Neural progenitor cell (in vitro differentiated cells): ENCODE results near the gene CHST10. TPM values are rescaled to one million over a fixed set of nuclear protein-coding genes. Genes with fewer than 3 reads are reported as not detected.
A peak's percentile ranks its signal among the peaks of the same experiment; 100 is the strongest.

ENCODE experiments used
- DNase-seq: peaks from one replicate; pipeline ENCODE4 v3.0.0-alpha.2; 2016; ENCODE audit warnings: low spot score
- H2AFZ ChIP-seq: fragments of 200-600 bp; sonication (generic); replicated peaks from 2 replicates; pipeline ENCODE4 v1.6.1; 2016; ENCODE audit warnings: antibody characterized with exemption
- H3F3A ChIP-seq: fragments of 200-600 bp; sonication (generic); 2 replicates; pipeline ENCODE4 v1.6.1; 2016; ENCODE audit warnings: antibody characterized with exemption, low read depth
- H3K27ac ChIP-seq: fragments of 200-600 bp; sonication (generic); 2 replicates; pipeline ENCODE4 v1.5.1; 2016; ENCODE audit warnings: mild to moderate bottlenecking
- H3K27me3 ChIP-seq: fragments of 200-600 bp; sonication (generic); 2 replicates; pipeline ENCODE4 v1.6.1; 2016; ENCODE audit warnings: mild to moderate bottlenecking, moderate library complexity
- H3K36me3 ChIP-seq: fragments of 200-600 bp; sonication (generic); 2 replicates; pipeline ENCODE4 v1.5.1; 2016
- H3K4me1 ChIP-seq: fragments of 200-600 bp; sonication (generic); 2 replicates; pipeline ENCODE4 v1.6.1; 2016; ENCODE audit warnings: mixed run types
- H3K4me2 ChIP-seq: fragments of 200-600 bp; sonication (generic); 2 replicates; pipeline ENCODE4 v1.6.1; 2016
- H3K4me3 ChIP-seq: fragments of 200-600 bp; sonication (generic); 2 replicates; pipeline ENCODE4 v1.5.1; 2016
- H3K79me2 ChIP-seq: fragments of 200-600 bp; sonication (generic); 2 replicates; pipeline ENCODE4 v1.6.1; 2016; ENCODE audit warnings: low read depth
- H3K9ac ChIP-seq: fragments of 200-600 bp; sonication (generic); 2 replicates; pipeline ENCODE4 v1.6.1; 2016
- H3K9me3 ChIP-seq: fragments of 200-600 bp; sonication (generic); 2 replicates; pipeline ENCODE4 v1.5.1; 2016; ENCODE audit warnings: low read depth
- H4K20me1 ChIP-seq: fragments of 200-600 bp; sonication (generic); 2 replicates; pipeline ENCODE4 v1.6.1; 2016; ENCODE audit warnings: low read depth
- H3K27ac Mint-ChIP-seq: 3 replicates; pipeline ENCODE4 v1.8.0; 2021; ENCODE audit warnings: mixed read lengths
- H3K27me3 Mint-ChIP-seq: 2 replicates; pipeline ENCODE4 v1.8.0; 2022; ENCODE audit warnings: low read depth, mild to moderate bottlenecking, inconsistent platforms, moderate library complexity, mixed read lengths; ENCODE audit not compliant: insufficient read depth
- H3K36me3 Mint-ChIP-seq: 3 replicates; pipeline ENCODE4 v1.8.0; 2021; ENCODE audit warnings: mixed read lengths
- H3K4me1 Mint-ChIP-seq: 3 replicates; pipeline ENCODE4 v1.8.0; 2021; ENCODE audit warnings: mixed read lengths
- H3K4me3 Mint-ChIP-seq: 3 replicates; pipeline ENCODE4 v1.8.0; 2021; ENCODE audit warnings: mild to moderate bottlenecking, moderate library complexity, mixed read lengths
- H3K9me3 Mint-ChIP-seq: 3 replicates; pipeline ENCODE4 v1.8.0; 2020; ENCODE audit warnings: mixed read lengths
- EZH2 ChIP-seq: fragments of 200-600 bp; sonication (generic); IDR thresholded peaks from 2 replicates; pipeline ENCODE4 v1.6.1; 2017; ENCODE audit warnings: antibody characterized with exemption, mild to moderate bottlenecking, moderate library complexity
- EZH2phosphoT487 ChIP-seq: fragments of 200-600 bp; sonication (generic); IDR thresholded peaks from 2 replicates; pipeline ENCODE4 v1.6.1; 2017; ENCODE audit warnings: antibody characterized with exemption
- total RNA-seq: library from RNA; depleted of rRNA; stranded (reverse); fragments of >200 nt; gene quantifications from 2 replicates; pipeline ENCODE4 v1.2.3, GENCODE V29; 2015; ENCODE audit warnings: low replicate concordance
- TF ChIP-seq, protein P1 (sequence below): fragments of 200-600 bp; sonication (generic); IDR thresholded peaks from 2 replicates; pipeline ENCODE4 v1.5.1; 2017; ENCODE audit warnings: antibody characterized with exemption, mild to moderate bottlenecking

Gene CHST10
- total RNA-seq, 1 donor from 2014 or later, result 28.1 TPM

DNA sequence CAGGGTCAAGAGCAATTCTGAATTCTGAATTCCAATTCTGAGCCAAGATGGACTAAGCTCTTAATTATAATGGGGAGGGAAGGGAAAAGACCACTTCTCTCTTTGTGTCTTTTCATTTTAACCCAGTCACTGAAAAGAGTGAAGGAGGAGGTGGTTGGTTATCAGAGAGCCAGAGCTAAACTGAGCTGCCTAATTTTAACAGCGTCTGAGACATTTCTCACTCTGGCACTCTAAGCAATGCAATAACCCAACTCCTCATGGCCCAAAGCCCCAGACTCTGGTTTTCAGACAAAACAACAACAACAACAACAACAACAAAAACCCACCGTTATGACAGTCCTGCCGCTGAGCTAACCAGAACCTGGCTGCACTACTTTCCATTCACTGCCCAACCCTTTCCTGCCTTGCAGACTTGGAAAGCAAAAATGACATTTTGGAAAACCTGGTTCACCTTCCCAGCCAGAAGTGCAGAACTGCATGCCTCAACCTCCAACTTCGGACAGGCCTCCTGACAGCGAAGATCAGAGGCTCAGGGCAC, 1.0 kb downstream of the CHST10 start:
- peaks cover 58% of the 10 kb centered on the region for H3K4me1 Mint-ChIP-seq
- DNase-seq, result no peak
- peak overlapping the region; percentile 86 for H2AFZ ChIP-seq

DNA sequence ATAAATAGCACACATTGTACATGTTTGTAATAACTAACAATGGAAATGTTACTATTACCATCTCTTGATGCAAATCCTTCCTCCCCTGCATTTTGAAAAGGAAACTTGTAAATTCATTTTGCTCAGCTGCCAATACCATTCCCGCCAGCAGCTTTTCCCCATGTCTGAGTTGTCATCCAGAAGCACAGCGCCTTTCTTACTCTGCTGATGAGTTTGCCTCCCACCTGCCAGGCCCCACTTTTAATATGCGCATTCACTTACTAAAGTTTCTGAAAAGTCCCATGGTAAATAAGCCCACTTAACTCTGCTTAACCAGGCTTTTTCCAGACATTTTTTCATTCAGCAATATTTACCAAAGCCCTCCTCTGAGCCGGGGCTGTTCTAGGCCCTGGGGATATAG, 3.9 kb downstream of the CHST10 start:
- no peak for DNase-seq
- Histone ChIP-seq H2AFZ (no peak overlapping the region), H3K36me3 (no peaks in the 10 kb centered on the region), H3K27ac (peak overlapping the region; percentile 77), H3K79me2 (peaks cover 63% of the 10 kb centered on the region), H3K4me2 (peak overlapping the region; percentile 61), H3F3A (peaks cover 39% of the 10 kb centered on the region), H3K4me3 (no peak overlapping the region), H3K27me3 (no peaks in the 10 kb centered on the region), H4K20me1 (peaks cover 54% of the 10 kb centered on the region), H3K9ac (no peak overlapping the region), H3K9me3 (no peaks in the 10 kb centered on the region), H3K4me1 (peaks cover 65% of the 10 kb centered on the region)
- H3K9me3 Mint-ChIP-seq, result no peaks in the 10 kb centered on the region
- TF ChIP-seq, protein P1, sequence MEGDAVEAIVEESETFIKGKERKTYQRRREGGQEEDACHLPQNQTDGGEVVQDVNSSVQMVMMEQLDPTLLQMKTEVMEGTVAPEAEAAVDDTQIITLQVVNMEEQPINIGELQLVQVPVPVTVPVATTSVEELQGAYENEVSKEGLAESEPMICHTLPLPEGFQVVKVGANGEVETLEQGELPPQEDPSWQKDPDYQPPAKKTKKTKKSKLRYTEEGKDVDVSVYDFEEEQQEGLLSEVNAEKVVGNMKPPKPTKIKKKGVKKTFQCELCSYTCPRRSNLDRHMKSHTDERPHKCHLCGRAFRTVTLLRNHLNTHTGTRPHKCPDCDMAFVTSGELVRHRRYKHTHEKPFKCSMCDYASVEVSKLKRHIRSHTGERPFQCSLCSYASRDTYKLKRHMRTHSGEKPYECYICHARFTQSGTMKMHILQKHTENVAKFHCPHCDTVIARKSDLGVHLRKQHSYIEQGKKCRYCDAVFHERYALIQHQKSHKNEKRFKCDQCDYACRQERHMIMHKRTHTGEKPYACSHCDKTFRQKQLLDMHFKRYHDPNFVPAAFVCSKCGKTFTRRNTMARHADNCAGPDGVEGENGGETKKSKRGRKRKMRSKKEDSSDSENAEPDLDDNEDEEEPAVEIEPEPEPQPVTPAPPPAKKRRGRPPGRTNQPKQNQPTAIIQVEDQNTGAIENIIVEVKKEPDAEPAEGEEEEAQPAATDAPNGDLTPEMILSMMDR, result no peak
- TF ChIP-seq EZH2phosphoT487 (no peak), EZH2 (no peak)
- H3K36me3 Mint-ChIP-seq, result peaks cover 6% of the 10 kb centered on the region
- H3K27me3 Mint-ChIP-seq, result peaks cover 2% of the 10 kb centered on the region
- H3K4me1 Mint-ChIP-seq, result peaks cover 67% of the 10 kb centered on the region
- H3K27ac Mint-ChIP-seq, result peak overlapping the region; percentile 5
- no peak overlapping the region for H3K4me3 Mint-ChIP-seq

More for the DNA sequence above, 1.0 kb downstream of the CHST10 start:
- Histone ChIP-seq H4K20me1 (peaks cover 40% of the 10 kb centered on the region), H3K4me2 (peak overlapping the region; percentile 80), H3K4me1 (peaks cover 54% of the 10 kb centered on the region), H3F3A (peaks cover 34% of the 10 kb centered on the region), H3K27me3 (no peaks in the 10 kb centered on the region), H3K27ac (no peak overlapping the region), H3K9me3 (no peaks in the 10 kb centered on the region), H3K4me3 (peak overlapping the region; percentile 88), H3K9ac (peak overlapping the region; percentile 44), H3K79me2 (peaks cover 36% of the 10 kb centered on the region), H3K36me3 (no peaks in the 10 kb centered on the region)
- TF ChIP-seq EZH2phosphoT487, result no peak
- no peak for TF ChIP-seq EZH2
- TF ChIP-seq, protein P1, result no peak
- Mint-ChIP-seq H3K36me3 (no peaks in the 10 kb centered on the region), H3K27me3 (peaks cover 2% of the 10 kb centered on the region), H3K9me3 (no peaks in the 10 kb centered on the region), H3K27ac (peak overlapping the region; percentile 80), H3K4me3 (peak overlapping the region; percentile 97)

DNA sequence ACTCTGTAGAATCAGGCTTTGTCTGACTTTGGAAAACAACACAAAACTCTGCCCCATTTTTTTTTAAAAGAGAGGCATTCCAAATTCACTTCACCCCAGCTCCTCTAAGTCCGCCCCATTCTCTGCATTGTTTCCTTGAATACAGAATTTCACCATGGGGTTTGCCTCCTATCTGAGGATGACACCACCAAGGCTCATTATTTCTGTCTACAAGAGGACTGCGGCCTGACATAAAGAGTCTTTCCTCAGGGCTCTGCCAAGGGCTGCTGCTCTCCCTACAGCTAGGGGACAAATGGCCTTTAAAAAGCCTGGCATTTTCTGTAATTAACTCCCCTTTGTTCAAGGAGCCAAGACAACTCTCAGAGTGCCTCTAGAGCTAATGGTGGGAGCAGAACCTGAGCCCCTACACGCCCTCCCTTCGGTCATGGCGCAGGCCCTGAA, 4.6 kb downstream of the CHST10 start:
- TF ChIP-seq EZH2 (no peak), EZH2phosphoT487 (peak; percentile 50)
- no peak overlapping the region for H2AFZ ChIP-seq
- DNase-seq, result peak; percentile 78
- H3K9me3 ChIP-seq, result no peaks in the 10 kb centered on the region
- H3K27me3 ChIP-seq, result no peaks in the 10 kb centered on the region
- peak overlapping the region; percentile 77 for H3K27ac ChIP-seq
- peaks cover 68% of the 10 kb centered on the region for H3K79me2 ChIP-seq
- Mint-ChIP-seq H3K9me3 (no peaks in the 10 kb centered on the region), H3K27me3 (peaks cover 2% of the 10 kb centered on the region), H3K4me3 (peak overlapping the region; percentile 36), H3K36me3 (peaks cover 6% of the 10 kb centered on the region), H3K27ac (peak overlapping the region; percentile 85), H3K4me1 (peaks cover 61% of the 10 kb centered on the region)
- peaks cover 54% of the 10 kb centered on the region for H4K20me1 ChIP-seq
- peaks cover 35% of the 10 kb centered on the region for H3F3A ChIP-seq
- H3K4me1 ChIP-seq, result peaks cover 62% of the 10 kb centered on the region
- peak overlapping the region; percentile 61 for H3K4me2 ChIP-seq
- no peaks in the 10 kb centered on the region for H3K36me3 ChIP-seq
- H3K4me3 ChIP-seq, result peak overlapping the region; percentile 3
- no peak overlapping the region for H3K9ac ChIP-seq

DNA sequence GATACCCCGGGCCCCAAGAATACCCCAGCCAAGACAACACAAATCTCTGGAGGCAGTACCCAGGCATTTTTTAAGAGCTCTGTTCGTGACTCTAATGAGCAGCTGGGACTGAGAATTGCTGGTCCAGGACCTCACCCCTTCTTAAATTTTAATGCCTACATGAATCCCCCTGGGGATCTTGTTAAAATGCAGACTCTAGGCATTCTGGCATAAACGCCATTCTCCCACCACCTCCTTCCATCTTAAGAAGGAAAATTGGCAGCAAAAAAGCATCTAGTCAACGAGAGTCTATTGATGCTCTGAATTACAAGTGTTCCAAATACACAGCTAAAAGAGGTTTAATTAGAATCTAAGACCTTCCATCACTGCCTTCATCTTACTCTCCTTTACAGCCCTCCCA, 5.0 kb downstream of the CHST10 start:
- H3F3A ChIP-seq, result peaks cover 32% of the 10 kb centered on the region
- H3K9me3 ChIP-seq, result no peaks in the 10 kb centered on the region
- H3K27me3 ChIP-seq, result no peaks in the 10 kb centered on the region
- H3K4me2 ChIP-seq, result peak overlapping the region; percentile 61
- no peak for DNase-seq
- Mint-ChIP-seq H3K36me3 (peaks cover 6% of the 10 kb centered on the region), H3K4me1 (peaks cover 60% of the 10 kb centered on the region), H3K27me3 (peaks cover 2% of the 10 kb centered on the region), H3K9me3 (no peaks in the 10 kb centered on the region), H3K27ac (peak overlapping the region; percentile 85), H3K4me3 (peak overlapping the region; percentile 36)
- H3K9ac ChIP-seq, result no peak overlapping the region
- TF ChIP-seq, protein P1, result no peak
- TF ChIP-seq EZH2 (no peak), EZH2phosphoT487 (no peak)
- no peaks in the 10 kb centered on the region for H3K36me3 ChIP-seq
- peak overlapping the region; percentile 3 for H3K4me3 ChIP-seq
- peaks cover 72% of the 10 kb centered on the region for H3K79me2 ChIP-seq
- H4K20me1 ChIP-seq, result peaks cover 57% of the 10 kb centered on the region
- H3K27ac ChIP-seq, result peak overlapping the region; percentile 77
- H3K4me1 ChIP-seq, result peaks cover 59% of the 10 kb centered on the region
- no peak overlapping the region for H2AFZ ChIP-seq
